Ectodermal cell (in vitro differentiated cells): ENCODE results near the gene INPP5E.

ENCODE experiments used
- H3K27ac ChIP-seq: 2 replicates; pipeline ENCODE4 v1.7.0; 2013; ENCODE audit warnings: mild to moderate bottlenecking, low read depth, low read length; ENCODE audit not compliant: insufficient read depth, poor library complexity, severe bottlenecking
- H3K27me3 ChIP-seq: 2 replicates; pipeline ENCODE4 v1.7.0; 2013; ENCODE audit warnings: mild to moderate bottlenecking, low read length; ENCODE audit not compliant: insufficient read depth, control insufficient read depth, poor library complexity, severe bottlenecking
- H3K36me3 ChIP-seq: one replicate; pipeline ENCODE4 v1.7.0; 2013; ENCODE audit warnings: low read length; ENCODE audit not compliant: control insufficient read depth, insufficient read depth
- H3K4me1 ChIP-seq: one replicate; pipeline ENCODE4 v1.7.0; 2013; ENCODE audit warnings: low read length; ENCODE audit not compliant: control insufficient read depth, insufficient read depth
- H3K4me3 ChIP-seq: 2 replicates; pipeline ENCODE4 v1.7.0; 2013; ENCODE audit warnings: low read depth, low read length, control low read depth; ENCODE audit not compliant: insufficient read depth
- H3K9me3 ChIP-seq: 2 replicates; pipeline ENCODE4 v1.7.0; 2013; ENCODE audit warnings: mild to moderate bottlenecking, low read length, moderate library complexity; ENCODE audit not compliant: control insufficient read depth
- WGBS, 2 experiments: methylation state at CpG; one replicate each; pipeline ENCODE4 v1.1.7; 2013; ENCODE audit warnings: missing lambda C conversion rate in 2 of 2; 5-methylcytosine and 5-hydroxymethylcytosine counted together

INPP5E gene

DNA sequence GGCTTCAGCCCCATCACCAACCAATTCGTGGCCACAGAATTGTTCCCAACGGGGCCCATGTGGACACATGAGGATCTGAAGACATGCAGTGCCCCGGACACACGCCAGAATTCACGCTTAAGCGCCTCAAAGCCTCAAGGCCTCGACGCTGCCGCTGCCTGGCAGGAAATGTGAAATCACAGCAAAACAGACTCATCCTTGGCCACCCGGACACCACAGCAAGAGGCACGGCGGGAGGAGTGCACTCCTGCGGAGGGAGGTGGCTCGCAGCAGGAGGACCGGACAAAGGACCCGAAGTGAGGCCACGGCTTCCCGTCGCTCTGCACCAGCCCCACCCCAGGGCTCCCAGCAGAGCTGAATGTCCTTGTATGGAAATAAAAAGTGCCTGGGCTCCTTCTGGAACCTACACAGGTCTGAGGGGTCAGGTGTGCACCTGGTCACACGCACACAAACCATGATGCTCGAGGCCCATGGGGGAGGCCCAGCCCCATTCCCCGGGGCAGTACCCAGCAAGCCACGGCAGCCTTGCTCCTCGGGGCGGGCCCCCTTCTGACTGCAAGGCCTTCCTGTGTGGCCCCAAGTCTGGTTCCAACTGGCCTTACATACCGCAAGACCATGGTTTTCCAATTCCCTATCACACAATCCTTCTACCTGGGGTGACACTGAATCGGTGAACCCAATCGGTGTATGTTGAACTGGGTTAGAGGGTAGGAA, 33.2 kb upstream of the INPP5E start:
- Histone ChIP-seq H3K4me1 (no peaks in the 10 kb centered on the region), H3K27me3 (no peaks in the 10 kb centered on the region), H3K36me3 (peaks cover 62% of the 10 kb centered on the region), H3K27ac (no peak overlapping the region), H3K9me3 (no peaks in the 10 kb centered on the region), H3K4me3 (no peak overlapping the region)
- 95 to 96% methylated on average over 28 of the region's 28 CpGs for WGBS, 2 experiments

- no peak overlapping the region for H3K4me3 ChIP-seq
- H3K27ac ChIP-seq: no peak overlapping the region
- H3K9me3 ChIP-seq: no peaks in the 10 kb centered on the region
- WGBS, 2 experiments: 95 to 96% methylated on average over 19 of the region's 19 CpGs
- peaks cover 62% of the 10 kb centered on the region for H3K36me3 ChIP-seq
- H3K27me3 ChIP-seq: no peaks in the 10 kb centered on the region
- no peaks in the 10 kb centered on the region for H3K4me1 ChIP-seq
Measured at GRCh38 chr9:136471802-136472487, 32.3 kb upstream of the INPP5E start.

DNA sequence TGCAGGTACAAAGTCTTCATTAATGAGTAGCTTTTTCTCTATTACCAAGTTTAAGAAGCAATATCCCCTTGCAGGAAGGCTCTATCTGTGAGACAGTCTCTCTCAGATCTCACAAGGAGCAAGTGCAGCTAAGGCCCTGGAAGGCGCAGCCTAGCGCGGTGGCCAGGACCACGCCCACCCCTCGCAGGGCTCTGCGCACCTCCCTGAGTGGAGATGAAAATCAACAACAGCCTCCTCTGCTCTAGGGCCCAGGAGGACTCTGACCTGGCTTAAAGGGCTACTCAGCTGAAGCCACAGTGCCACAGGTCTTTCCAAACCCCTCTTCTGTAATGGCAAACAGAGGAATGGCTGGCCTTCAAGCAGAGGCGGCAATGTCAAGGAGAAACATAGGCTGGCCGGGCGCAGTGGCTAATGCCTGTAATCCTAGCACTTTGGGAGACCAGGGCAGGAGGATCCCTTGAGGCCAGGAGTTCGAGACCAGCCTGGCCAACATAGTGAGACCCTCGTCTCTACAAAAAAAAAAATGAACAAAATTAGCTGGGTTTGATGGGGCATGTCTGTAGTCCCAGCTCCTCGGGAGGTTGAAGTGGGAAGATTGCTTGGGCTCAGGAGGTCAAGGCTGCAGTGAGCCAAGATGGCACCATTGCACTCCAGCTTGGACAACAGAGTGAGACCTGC, 31.3 kb upstream of the INPP5E start:
- no peaks in the 10 kb centered on the region for H3K9me3 ChIP-seq
- H3K4me3 ChIP-seq: no peak overlapping the region
- no peak overlapping the region for H3K27ac ChIP-seq
- WGBS, 2 experiments: 93 to 97% methylated on average over 12 of the region's 12 CpGs
- H3K4me1 ChIP-seq: no peaks in the 10 kb centered on the region
- no peaks in the 10 kb centered on the region for H3K27me3 ChIP-seq
- H3K36me3 ChIP-seq: peaks cover 62% of the 10 kb centered on the region

DNA sequence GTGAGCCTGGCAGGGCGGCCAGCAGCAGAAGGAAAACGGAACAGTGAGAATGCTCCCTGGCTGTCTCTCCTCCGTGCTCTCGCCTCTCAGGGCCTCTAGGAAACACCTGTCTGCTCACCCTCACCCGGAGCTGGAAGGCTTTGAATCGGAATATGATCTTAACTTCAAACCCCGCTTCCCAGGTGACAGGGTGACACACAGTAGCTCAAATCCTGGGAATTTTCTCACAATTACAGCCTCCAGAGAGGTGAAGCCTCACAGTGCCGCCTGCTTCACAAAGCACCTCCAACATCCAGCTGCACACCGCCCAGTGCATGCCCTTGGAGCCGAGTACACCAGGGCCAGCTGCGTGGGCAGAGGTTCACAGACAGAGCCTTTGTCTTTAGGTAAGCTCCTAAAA, 30.7 kb upstream of the INPP5E start:
- Histone ChIP-seq H3K36me3 (peaks cover 62% of the 10 kb centered on the region), H3K27me3 (no peaks in the 10 kb centered on the region), H3K4me1 (no peaks in the 10 kb centered on the region), H3K27ac (no peak overlapping the region), H3K9me3 (no peaks in the 10 kb centered on the region), H3K4me3 (no peak overlapping the region)
- WGBS, 2 experiments: 96% methylated on average over 11 of the region's 11 CpGs

DNA sequence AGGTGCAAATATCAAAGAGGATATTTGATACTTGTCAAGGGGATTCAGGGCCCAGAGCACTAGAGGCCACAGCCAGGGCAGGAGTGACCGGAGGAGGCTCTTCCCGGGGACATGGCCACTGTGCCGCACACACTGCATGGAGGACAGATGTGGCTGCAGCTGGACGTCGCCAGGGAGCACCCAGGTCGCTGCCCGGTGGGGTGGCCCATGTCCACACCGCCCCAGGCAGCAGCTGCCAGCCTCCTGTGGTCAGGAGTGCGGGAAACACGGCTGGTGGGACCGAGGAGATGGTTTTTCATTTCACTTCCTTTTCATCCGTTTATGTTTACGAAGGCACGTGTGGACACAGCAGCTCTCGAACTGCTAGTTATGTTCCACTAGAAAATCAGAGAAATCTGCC, 28.1 kb upstream of the INPP5E start:
- Histone ChIP-seq H3K27ac (no peak overlapping the region), H3K36me3 (peaks cover 62% of the 10 kb centered on the region), H3K4me1 (no peaks in the 10 kb centered on the region), H3K4me3 (no peak overlapping the region), H3K9me3 (no peaks in the 10 kb centered on the region), H3K27me3 (no peaks in the 10 kb centered on the region)
- 93 to 96% methylated on average over 15 of the region's 15 CpGs for WGBS, 2 experiments

GRCh38 chr9:136466155-136466541, 26.5 kb upstream of the INPP5E start:
- no peak overlapping the region for H3K4me3 ChIP-seq
- no peak overlapping the region for H3K27ac ChIP-seq
- WGBS, 2 experiments: 97% methylated on average over 30 of the region's 30 CpGs
- no peaks in the 10 kb centered on the region for H3K4me1 ChIP-seq
- no peaks in the 10 kb centered on the region for H3K27me3 ChIP-seq
- no peaks in the 10 kb centered on the region for H3K9me3 ChIP-seq
- peaks cover 54% of the 10 kb centered on the region for H3K36me3 ChIP-seq

DNA sequence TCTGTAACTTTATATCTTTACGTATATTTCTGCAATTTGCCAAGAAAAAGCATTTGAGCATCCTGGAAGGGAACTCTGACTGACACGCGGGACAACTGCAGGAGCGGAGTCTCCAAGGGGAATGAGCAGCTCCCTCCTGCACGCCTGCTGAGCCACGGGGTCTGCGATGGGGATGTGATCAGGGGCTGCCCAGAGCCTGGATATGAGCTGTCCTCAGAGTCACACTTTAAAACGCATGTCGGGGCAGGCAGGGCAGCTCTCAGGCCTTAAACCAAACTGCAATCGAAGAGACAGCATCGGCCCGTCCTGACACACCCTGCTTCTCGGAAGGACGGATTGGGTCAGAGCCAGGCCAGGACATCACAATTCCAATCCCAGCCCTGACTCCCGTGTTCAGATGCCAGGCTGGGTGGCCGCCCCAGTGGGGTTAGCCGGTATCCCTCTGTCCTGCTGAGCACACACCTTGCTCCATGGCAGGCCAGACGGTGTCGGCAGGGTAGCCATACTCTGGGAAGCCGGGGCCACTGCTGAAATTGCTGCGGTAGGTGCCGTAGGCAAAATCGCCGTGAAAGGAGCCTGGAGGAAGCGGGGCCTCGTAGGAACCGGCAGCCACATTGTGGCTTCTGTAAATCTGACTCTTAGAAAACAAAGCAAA, 26.0 kb upstream of the INPP5E start:
- Histone ChIP-seq H3K27me3 (no peaks in the 10 kb centered on the region), H3K27ac (no peak overlapping the region), H3K4me1 (no peaks in the 10 kb centered on the region), H3K4me3 (no peak overlapping the region), H3K9me3 (no peaks in the 10 kb centered on the region), H3K36me3 (peaks cover 57% of the 10 kb centered on the region)
- WGBS, 2 experiments: 96 to 97% methylated on average over 27 of the region's 27 CpGs

- H3K27ac ChIP-seq: no peak overlapping the region
- H3K4me3 ChIP-seq: no peak overlapping the region
- WGBS, 2 experiments: 95 to 96% methylated on average over 6 of the region's 6 CpGs
- peaks cover 68% of the 10 kb centered on the region for H3K36me3 ChIP-seq
- no peaks in the 10 kb centered on the region for H3K4me1 ChIP-seq
- H3K27me3 ChIP-seq: no peaks in the 10 kb centered on the region
- no peaks in the 10 kb centered on the region for H3K9me3 ChIP-seq
Measured at GRCh38 chr9:136464241-136464640, 24.6 kb upstream of the INPP5E start.

- WGBS, 2 experiments: 96 to 97% methylated on average over 14 of the region's 14 CpGs
- Histone ChIP-seq H3K27me3 (no peaks in the 10 kb centered on the region), H3K9me3 (no peaks in the 10 kb centered on the region), H3K4me1 (no peaks in the 10 kb centered on the region), H3K36me3 (peaks cover 75% of the 10 kb centered on the region), H3K27ac (no peak overlapping the region), H3K4me3 (no peak overlapping the region)
Measured at GRCh38 chr9:136463578-136463977, 23.9 kb upstream of the INPP5E start.

DNA sequence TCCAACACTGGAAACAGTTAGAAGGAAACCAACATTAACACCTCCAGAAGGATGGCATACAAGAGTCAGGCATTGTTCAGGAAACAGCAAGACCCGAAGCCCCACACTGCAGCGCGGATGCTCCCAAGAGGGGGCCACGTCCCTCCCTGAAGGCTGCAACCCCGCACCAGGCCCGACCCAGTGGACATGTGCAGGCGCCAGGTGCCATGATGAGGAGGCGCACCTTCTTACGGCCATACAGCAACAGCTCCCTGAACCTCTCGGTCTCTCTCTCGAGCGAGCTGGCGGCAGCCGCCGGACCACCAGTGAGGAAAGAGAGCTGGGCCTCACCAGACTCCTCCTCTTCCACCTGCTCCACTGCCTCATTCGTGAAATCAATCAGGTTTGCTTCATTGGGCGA, 23.0 kb upstream of the INPP5E start:
- H3K27ac ChIP-seq: no peak overlapping the region
- 96 to 98% methylated on average over 17 of the region's 17 CpGs for WGBS, 2 experiments
- H3K4me1 ChIP-seq: no peaks in the 10 kb centered on the region
- no peak overlapping the region for H3K4me3 ChIP-seq
- H3K27me3 ChIP-seq: no peaks in the 10 kb centered on the region
- no peaks in the 10 kb centered on the region for H3K9me3 ChIP-seq
- peaks cover 70% of the 10 kb centered on the region for H3K36me3 ChIP-seq
